GM21737 (cell line): ENCODE measurements around the gene MEIKIN.
"Not testable (repeated sequence)": the region's sequence is repeated elsewhere in the genome, so short reads cannot be mapped to it uniquely, and the experiment has no call there.

ENCODE experiments used
- ATAC-seq: cut with Tn5 transposase; IDR thresholded peaks from one replicate; pipeline ENCODE4 v1.9.1; 2021; ENCODE audit warnings: mild to moderate bottlenecking, moderate library complexity; ENCODE audit not compliant: unreplicated experiment

Gene MEIKIN

GRCh38 chr5:131812371-131813160, 132.9 kb downstream of the MEIKIN start:
- ATAC-seq: no peak

- ATAC-seq: peak; percentile 60
Measured at GRCh38 chr5:131810510-131811249, 134.8 kb downstream of the MEIKIN start.

GRCh38 chr5:131796793-131797693, 148.4 kb downstream of the MEIKIN start, which contains the start of gene FNIP1:
Gene FNIP1, minus strand, starts transcription at chr5:131797017. Its CDS starts 96 bp downstream, at chr5:131796921.
- ATAC-seq: peak; percentile 94

DNA sequence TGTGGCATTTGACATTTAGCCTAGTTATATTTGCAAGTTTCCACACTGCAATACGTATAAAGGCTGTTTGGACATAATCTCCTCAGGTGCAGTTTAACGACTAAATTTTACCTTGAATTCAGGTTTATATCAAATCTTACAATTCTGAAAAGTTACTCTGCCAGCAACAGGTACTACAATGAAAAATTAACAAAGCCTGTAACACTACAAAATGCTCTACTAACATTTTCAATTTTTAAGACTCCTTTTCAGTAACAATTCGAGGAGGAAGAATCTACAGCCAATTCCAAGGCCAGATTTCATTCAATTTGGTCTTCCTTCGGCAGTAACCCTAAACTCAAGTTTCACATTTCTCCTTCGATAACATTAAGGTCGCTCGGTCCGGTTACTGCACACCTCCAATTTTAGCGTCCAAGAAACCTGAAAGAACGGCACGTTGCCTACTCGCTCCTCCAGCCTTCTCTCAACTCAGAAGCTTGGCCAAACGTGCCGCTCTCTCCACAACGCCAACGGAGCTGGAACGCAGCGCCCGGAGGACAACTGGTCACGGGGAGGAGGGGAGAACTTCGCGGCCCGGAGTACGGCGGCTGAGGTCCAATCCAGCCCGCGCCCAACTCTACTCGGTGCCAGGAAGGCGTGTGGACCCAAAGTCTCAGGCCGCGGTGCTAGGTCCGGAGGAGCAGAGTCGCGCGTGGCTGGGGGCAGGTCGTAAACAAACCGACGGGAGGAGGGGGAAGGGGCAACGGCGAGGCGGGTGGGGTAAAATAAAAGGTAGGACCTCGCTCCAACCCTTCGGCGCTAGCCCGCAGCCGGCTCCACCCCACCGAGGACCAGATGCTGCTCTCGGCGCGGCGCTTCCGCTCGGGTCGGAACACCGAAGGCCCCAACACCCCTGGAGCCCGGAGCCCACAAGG, 149.3 kb downstream of the MEIKIN start:
- ATAC-seq: peak; percentile 7

- ATAC-seq: no peak
Measured at GRCh38 chr5:131795228-131795627, 150.2 kb downstream of the MEIKIN start.

- no peak for ATAC-seq
Measured at GRCh38 chr5:131794586-131794985, 150.9 kb downstream of the MEIKIN start.

DNA sequence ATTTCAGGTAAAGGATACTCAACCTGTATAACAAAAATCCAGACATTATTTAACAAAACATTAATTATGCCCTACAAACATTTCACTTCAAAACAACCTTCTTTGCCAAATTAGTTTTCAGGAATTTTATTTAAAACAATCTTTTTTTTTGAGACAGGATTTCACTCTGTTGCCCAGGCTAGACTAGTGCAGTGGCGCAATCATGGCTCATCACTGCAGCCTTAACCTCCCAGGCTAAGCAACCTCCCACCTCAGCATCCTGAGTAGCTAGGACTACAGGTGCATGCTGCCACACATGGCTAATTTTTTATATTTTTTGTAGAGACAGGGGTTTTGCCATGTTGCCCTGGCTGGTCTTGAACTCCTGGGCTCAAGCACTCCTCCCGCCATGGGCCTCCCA, 152.6 kb downstream of the MEIKIN start:
- no peak for ATAC-seq

- no peak for ATAC-seq
Measured at GRCh38 chr5:131791866-131792265, 153.6 kb downstream of the MEIKIN start.

DNA sequence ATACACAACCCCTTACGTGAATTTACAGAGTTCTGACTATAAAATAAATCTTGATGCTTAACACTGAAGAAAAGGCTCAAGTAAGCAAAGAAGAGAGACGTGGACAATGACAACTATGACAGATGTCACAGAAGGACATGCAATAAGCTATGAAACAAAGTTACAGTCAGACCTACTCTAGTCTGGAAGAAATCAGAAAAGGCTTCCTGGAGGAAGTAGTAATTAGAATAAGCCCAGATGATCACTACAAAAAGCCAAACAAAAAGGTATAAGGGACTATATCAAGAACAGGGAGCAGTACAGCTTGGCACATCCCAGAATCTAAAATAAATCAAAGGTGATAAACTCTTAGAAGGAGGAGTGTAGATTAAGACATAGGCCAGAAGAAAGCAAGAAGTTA, 154.9 kb downstream of the MEIKIN start:
- ATAC-seq: no peak

- no peak for ATAC-seq
Measured at GRCh38 chr5:131789765-131790164, 155.7 kb downstream of the MEIKIN start.

DNA sequence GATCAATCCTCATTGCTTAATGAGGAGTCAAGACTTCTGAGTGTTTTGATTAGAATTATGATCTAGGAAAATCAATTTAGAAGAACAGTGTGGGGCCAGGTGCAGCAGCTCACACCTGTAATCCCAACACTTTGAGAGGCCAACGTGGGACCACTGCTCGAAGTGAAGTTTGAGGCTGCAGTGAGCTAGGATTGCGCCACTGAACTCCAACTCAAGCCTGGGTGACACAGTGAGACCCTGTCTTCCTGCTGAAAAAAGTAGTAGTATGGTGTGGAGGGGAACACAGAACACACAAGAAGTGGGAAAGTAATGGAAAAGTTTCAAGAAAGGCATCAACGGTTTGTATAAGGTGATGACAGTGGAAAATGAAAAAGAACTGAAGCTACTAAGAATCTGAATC, 157.7 kb downstream of the MEIKIN start:
- ATAC-seq: no peak

GRCh38 chr5:131786900-131787692, 158.4 kb downstream of the MEIKIN start:
- no peak for ATAC-seq

DNA sequence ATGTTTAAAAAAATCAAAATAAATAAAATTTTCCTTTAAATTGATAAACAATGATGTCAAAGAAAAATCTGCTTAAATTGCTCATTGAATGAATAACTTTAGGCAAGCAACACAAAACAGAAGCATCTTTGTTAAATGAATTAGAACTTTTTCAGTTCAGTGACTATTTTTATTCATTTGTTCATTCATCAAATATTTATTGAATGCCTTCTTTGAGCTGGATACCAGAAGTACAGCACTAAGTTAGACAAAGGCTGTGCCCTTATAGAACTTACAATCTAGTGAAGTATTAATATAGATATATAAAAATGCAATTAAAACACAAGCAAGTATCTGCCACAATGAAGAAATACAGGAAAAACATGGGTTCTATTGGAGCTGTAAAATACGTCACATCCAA, 159.4 kb downstream of the MEIKIN start:
- ATAC-seq: no peak

GRCh38 chr5:131783874-131784273, 161.6 kb downstream of the MEIKIN start:
- ATAC-seq: no peak

DNA sequence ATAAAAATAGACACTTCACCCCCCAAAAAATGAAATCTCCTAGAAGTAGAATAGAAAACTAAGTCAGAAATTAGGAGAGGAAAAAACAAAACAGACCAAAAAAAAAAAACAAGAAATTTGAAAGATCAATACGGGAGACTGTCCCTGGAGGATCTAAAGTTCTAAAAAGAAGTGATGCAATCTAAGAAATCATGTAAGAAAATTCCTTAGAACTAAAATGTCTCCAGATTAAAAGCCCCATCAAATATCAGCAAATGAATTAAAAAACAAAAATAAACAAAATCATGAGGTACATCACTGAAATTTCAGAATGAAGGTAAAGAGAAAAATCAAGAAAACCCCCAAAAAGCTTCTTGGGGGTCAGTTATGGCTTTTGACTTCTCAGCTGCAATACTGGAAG, 162.1 kb downstream of the MEIKIN start:
- no peak for ATAC-seq

GRCh38 chr5:131782717-131783116, 162.7 kb downstream of the MEIKIN start:
- no peak for ATAC-seq

DNA sequence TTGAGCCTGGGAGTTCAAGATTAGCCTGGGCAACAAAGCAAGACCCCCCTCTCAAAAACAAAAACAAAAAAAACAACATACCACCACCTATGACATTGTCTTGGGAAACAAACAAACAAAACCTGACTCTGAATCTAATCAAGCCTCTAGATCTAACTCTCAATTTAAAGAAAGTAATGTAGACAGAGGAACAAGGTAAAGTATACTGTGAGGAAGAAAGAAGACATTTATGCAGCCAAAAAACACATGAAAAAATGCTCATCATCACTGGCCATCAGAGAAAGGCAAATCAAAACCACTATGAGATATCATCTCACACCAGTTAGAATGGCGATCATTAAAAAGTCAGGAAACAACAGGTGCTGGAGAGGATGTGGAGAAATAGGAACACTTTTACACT, 167.3 kb downstream of the MEIKIN start:
- not testable (repeated sequence) for ATAC-seq

DNA sequence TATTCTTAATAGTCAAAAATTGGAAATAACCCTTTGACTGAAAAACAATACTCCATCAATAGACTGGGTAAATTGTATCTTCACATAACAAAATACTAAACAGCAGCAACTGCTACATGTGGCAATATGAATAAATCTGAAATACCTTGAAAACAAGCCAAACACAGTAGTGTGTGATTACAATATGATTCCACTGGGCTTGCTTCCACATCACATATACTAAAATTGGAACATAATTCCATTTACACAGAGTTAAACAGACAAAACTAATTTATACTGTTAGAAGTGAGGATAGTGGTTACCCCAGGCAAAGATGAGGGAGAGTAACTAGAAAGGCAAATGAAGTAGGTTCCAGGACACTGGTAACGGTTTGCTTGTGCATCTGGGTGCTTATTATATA, 169.0 kb downstream of the MEIKIN start:
- ATAC-seq: no peak

DNA sequence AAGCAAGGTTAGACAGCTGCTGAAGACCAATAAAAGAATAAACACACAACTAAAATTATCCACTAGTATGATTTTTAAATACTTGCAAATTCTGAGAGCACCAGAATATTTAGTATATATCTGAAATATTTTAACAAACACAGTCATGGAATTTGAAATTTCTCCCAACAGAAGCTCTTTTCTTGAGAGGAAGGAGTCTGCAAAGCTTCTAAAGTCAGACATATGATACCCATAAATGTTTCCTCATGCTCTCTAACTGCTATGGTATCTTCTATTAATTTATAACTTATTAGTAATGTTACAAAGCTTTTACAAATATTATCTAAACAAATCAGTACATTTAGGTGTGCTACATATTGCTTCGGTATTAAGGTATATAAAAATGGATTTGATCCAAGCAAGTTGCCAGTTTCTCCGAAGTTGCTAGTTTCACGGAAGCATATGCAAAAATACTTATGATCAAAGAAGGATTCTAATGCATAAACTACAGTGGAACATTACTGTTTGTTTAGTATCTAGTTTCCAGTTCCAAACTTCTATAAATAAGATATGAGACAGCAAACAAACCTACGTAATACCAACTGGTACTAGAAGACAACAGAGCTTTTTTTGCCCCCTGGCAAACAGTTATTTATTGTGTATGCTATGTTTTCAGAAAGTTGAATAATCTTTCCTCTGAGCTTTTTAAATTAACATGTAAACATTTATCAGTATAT, 170.7 kb downstream of the MEIKIN start:
- ATAC-seq: no peak
